Dermis lymphatic vessel endothelial cell (primary cell): ENCODE measurements around the gene PPM1E. TPM values are rescaled to one million over a fixed set of nuclear protein-coding genes. Genes with fewer than 3 reads are reported as not detected.

ENCODE experiments used
- total RNA-seq: library from RNA; depleted of rRNA; stranded (reverse); fragments of >200 nt; gene quantifications from 2 replicates; pipeline ENCODE4 v1.2.1, GENCODE V29; 2014

Gene PPM1E
- total RNA-seq, result under 0.01 TPM in 2 replicates

GRCh38 chr17:58755577-58756245, at the start of gene PPM1E:
TSS of gene PPM1E (plus strand) at chr17:58755854.

Other genes with a start within 250 kb of the PPM1E start
- gene MTMR4, start 241.2 kb upstream of the PPM1E start, total RNA-seq, result 34.0 and 34.2 TPM in 2 replicates
- gene TEX14, start 63.8 kb upstream of the PPM1E start, total RNA-seq, result under 0.01 TPM in 2 replicates
- 8.3 and 13.7 TPM in 2 replicates for gene RAD51C, start 63.3 kb upstream of the PPM1E start, total RNA-seq